ENCODE data around the gene CCRL2.

DNA sequence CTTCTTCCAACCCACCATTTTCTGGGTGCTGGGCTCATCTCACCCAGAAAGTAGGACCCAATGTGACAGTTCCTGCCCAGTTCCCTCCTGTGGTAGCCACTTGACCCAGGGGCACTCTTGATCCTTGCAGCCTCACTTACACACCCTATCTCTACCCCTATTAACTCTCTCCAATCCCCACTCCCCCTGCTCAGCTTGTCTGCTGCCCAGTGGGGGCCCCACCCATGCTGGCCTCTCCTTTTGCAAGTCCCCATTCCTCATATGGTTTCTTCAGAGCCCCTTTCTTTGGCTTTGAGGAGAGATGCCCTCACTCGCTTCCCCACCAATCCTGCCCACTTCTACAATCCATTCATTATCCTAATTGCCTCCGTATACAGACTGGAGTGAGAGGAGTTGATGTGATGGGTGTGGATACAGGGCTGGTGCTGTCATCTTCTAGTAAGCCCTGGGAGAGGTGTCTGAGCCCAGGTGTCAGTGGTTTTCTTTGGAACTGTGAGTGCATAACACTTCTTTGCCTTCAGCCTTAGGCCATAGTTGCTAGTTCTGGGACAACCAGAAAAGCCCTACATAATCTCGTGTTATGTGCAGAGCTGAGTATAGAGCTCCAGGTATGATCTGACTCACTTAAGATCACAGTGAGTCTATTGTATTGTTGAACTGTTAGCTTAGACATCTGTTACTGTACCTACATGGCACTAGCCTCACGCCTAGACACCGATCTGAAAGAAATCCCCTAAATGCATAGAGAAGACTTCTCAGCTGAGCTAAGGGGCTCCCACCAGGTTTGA lies 41.1 kb upstream of the CCRL2 start:
- no peak for TF ChIP-seq EZH2 (IDR thresholded peaks at IDR 0.05; ENCODE audit: borderline replicate concordance, insufficient read depth, low read length, poor library complexity, severe bottlenecking)
- no peak for TF ChIP-seq RAD21 (conservative IDR thresholded peaks at IDR 0.05)
- TF ChIP-seq CTCF (IDR thresholded peaks at IDR 0.05; ENCODE audit: poor library complexity, severe bottlenecking), result no peak
- no peak for TF ChIP-seq MXI1 (conservative IDR thresholded peaks at IDR 0.05; ENCODE audit: poor library complexity, severe bottlenecking)
- no peak for TF ChIP-seq POLR2AphosphoS5 (IDR thresholded peaks at IDR 0.05)
- no peak for TF ChIP-seq EP300 (conservative IDR thresholded peaks at IDR 0.05; ENCODE audit: poor library complexity, severe bottlenecking)
- no peak for TF ChIP-seq SMC3 (conservative IDR thresholded peaks at IDR 0.05; ENCODE audit: poor library complexity)
- TF ChIP-seq, protein P1, sequence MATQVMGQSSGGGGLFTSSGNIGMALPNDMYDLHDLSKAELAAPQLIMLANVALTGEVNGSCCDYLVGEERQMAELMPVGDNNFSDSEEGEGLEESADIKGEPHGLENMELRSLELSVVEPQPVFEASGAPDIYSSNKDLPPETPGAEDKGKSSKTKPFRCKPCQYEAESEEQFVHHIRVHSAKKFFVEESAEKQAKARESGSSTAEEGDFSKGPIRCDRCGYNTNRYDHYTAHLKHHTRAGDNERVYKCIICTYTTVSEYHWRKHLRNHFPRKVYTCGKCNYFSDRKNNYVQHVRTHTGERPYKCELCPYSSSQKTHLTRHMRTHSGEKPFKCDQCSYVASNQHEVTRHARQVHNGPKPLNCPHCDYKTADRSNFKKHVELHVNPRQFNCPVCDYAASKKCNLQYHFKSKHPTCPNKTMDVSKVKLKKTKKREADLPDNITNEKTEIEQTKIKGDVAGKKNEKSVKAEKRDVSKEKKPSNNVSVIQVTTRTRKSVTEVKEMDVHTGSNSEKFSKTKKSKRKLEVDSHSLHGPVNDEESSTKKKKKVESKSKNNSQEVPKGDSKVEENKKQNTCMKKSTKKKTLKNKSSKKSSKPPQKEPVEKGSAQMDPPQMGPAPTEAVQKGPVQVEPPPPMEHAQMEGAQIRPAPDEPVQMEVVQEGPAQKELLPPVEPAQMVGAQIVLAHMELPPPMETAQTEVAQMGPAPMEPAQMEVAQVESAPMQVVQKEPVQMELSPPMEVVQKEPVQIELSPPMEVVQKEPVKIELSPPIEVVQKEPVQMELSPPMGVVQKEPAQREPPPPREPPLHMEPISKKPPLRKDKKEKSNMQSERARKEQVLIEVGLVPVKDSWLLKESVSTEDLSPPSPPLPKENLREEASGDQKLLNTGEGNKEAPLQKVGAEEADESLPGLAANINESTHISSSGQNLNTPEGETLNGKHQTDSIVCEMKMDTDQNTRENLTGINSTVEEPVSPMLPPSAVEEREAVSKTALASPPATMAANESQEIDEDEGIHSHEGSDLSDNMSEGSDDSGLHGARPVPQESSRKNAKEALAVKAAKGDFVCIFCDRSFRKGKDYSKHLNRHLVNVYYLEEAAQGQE (IDR thresholded peaks at IDR 0.05; ENCODE audit: borderline replicate concordance), result no peak

Measured in neural cell (in vitro differentiated cells).